ENCODE data around the gene FKBP2.

DNA sequence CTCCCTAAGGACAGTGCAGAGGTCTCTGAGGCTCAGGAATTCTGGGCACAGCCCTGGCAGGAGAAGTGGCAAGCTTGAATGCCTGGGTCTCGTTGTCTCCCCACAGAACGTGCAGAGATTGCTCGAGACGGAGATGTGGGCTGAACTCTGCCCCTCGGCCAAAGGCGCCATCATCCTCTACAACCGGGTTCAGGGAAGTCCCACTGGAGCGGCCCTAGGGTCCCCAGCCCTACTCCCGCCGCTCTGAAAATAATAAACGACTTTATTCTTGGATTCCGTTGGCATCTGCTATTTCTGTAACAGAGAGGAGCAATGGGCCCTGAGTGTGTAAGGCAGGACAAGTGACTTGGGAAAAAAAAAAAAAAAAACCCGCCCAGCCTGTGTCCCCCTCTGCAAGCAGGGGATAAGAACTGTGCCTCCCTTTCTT, 11.1 kb upstream of the FKBP2 start:
- TF ChIP-seq, protein P1, sequence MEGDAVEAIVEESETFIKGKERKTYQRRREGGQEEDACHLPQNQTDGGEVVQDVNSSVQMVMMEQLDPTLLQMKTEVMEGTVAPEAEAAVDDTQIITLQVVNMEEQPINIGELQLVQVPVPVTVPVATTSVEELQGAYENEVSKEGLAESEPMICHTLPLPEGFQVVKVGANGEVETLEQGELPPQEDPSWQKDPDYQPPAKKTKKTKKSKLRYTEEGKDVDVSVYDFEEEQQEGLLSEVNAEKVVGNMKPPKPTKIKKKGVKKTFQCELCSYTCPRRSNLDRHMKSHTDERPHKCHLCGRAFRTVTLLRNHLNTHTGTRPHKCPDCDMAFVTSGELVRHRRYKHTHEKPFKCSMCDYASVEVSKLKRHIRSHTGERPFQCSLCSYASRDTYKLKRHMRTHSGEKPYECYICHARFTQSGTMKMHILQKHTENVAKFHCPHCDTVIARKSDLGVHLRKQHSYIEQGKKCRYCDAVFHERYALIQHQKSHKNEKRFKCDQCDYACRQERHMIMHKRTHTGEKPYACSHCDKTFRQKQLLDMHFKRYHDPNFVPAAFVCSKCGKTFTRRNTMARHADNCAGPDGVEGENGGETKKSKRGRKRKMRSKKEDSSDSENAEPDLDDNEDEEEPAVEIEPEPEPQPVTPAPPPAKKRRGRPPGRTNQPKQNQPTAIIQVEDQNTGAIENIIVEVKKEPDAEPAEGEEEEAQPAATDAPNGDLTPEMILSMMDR (IDR thresholded peaks at IDR 0.05) = no peak
- no peak for TF ChIP-seq POLR2A (IDR thresholded peaks at IDR 0.05)
